Sigmoid colon (tissue), 7 donors: Measurements from ENCODE around the gene SHOC1. TPM values are rescaled to one million over a fixed set of nuclear protein-coding genes. Genes with fewer than 3 reads are reported as not detected.
A peak's percentile ranks its signal among the peaks of the same experiment; 100 is the strongest.

Experiments used
- DNase-seq: peaks from one replicate; pipeline ENCODE4 v3.0.0-alpha.2; 2019
- H3K27ac ChIP-seq, 4 donors: fragments of 200-600 bp; sonication (generic); one replicate each; pipeline ENCODE4 v1.5.1; 2016 to 2019; ENCODE audit warnings: mild to moderate bottlenecking in 1 of 4
- H3K27me3 ChIP-seq, 3 donors: fragments of 200-600 bp; sonication (generic); one replicate each; pipeline ENCODE4 v1.5.1; 2019; ENCODE audit warnings: mild to moderate bottlenecking in 1 of 3
- H3K36me3 ChIP-seq, 4 donors: fragments of 200-600 bp; sonication (generic); one replicate each; pipeline ENCODE4 v1.5.1; 2016 to 2019
- H3K4me1 ChIP-seq, 4 donors: fragments of 200-600 bp; sonication (generic); one replicate each; pipeline ENCODE4 v1.5.1; 2017 to 2019
- H3K4me3 ChIP-seq, 4 donors: fragments of 200-600 bp; sonication (generic); one replicate each; pipeline ENCODE4 v1.5.1; 2017 to 2019; ENCODE audit warnings: mild to moderate bottlenecking in 2 of 4, moderate library complexity in 1 of 4
- H3K9me3 ChIP-seq, 4 donors: fragments of 200-600 bp in 3 of 4; sonication (generic) in 3 of 4; one replicate each; pipeline versions ENCODE4 v1.5.1 to v1.6.1; 2013 to 2019
- EP300 ChIP-seq, 4 donors: sonication (generic); formaldehyde crosslinking; IDR thresholded peaks; one replicate each; pipeline ENCODE4 v1.6.1; 2017; ENCODE audit warnings: antibody characterized with exemption in 4 of 4
- POLR2A ChIP-seq, 2 donors: fragments of 450-650 bp; IDR thresholded peaks; one replicate each; pipeline ENCODE4 v1.6.1; 2016; ENCODE audit warnings: antibody characterized with exemption in 2 of 2, mild to moderate bottlenecking in 2 of 2, moderate library complexity in 2 of 2
- POLR2AphosphoS5 ChIP-seq, 4 donors: sonication (generic); formaldehyde crosslinking; IDR thresholded peaks; one replicate each; pipeline ENCODE4 v1.6.1; 2017; ENCODE audit warnings: antibody characterized with exemption in 4 of 4
- WGBS, 2 donors: extraction: QIAGEN DNeasy Blood & Tissue Kit; methylation state at CpG; one replicate each; pipeline ENCODE4 v1.1.7; 2013; 5-methylcytosine and 5-hydroxymethylcytosine counted together
- intact Hi-C: fragments of 100-400 bp; cut with DNase I; formaldehyde crosslinking; loops from one replicate; pipeline ENCODE4 v1.15.1; 2023
- polyA plus RNA-seq, 3 donors: library from polyadenylated mRNA; stranded (reverse); fragments of 200-250 nt; gene quantifications; one replicate each; pipeline ENCODE4 v1.2.3, GENCODE V29; 2013
- total RNA-seq, 4 donors: library from RNA; depleted of rRNA; stranded (reverse); fragments of >200 nt; gene quantifications; one replicate each; pipeline ENCODE4 v1.1.0, GENCODE V29; 2016
- TF ChIP-seq, protein P1 (sequence below), 4 experiments: fragments of 450-650 bp in 3 of 4; fragments of 200-600 bp in 1 of 4; IDR thresholded peaks; one replicate each; pipeline ENCODE4 v1.5.1; 2016 to 2019; ENCODE audit warnings: antibody characterized with exemption in 4 of 4, mild to moderate bottlenecking in 3 of 4, moderate library complexity in 2 of 4
- donor health status: healthy with polysubstance abuse.
- donor health status: Bipolar disorder and iron deficiency.
- donor health status: healthy.

Gene SHOC1
- total and polyA plus RNA-seq, 7 donors: 0.03 TPM; not detected in 6

- Histone ChIP-seq H3K4me3 (no peak overlapping the region), H3K9me3 (no peaks in the 10 kb centered on the region), H3K27ac (no peak overlapping the region), H3K36me3 (no peaks in the 10 kb centered on the region), H3K27me3 (no peaks in the 10 kb centered on the region), H3K4me1 (peaks cover 0 to 20% (median 12%) of the 10 kb centered on the region in 4 donors)
- DNase-seq: no peak
- TF ChIP-seq POLR2AphosphoS5 (IDR thresholded peaks at IDR 0.05): peak in 1 of 4 donors; percentile 30
- TF ChIP-seq, protein P1, sequence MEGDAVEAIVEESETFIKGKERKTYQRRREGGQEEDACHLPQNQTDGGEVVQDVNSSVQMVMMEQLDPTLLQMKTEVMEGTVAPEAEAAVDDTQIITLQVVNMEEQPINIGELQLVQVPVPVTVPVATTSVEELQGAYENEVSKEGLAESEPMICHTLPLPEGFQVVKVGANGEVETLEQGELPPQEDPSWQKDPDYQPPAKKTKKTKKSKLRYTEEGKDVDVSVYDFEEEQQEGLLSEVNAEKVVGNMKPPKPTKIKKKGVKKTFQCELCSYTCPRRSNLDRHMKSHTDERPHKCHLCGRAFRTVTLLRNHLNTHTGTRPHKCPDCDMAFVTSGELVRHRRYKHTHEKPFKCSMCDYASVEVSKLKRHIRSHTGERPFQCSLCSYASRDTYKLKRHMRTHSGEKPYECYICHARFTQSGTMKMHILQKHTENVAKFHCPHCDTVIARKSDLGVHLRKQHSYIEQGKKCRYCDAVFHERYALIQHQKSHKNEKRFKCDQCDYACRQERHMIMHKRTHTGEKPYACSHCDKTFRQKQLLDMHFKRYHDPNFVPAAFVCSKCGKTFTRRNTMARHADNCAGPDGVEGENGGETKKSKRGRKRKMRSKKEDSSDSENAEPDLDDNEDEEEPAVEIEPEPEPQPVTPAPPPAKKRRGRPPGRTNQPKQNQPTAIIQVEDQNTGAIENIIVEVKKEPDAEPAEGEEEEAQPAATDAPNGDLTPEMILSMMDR (IDR thresholded peaks at IDR 0.05): no peak
- 75 to 92% methylated on average over 2 of the region's 2 CpGs for WGBS, 2 donors
- intact Hi-C loops: no loop called here
These were observed 45.2 kb upstream of the SHOC1 start for GRCh38 chr9:111839987-111840386.

- DNase-seq: peak; percentile 71
These were observed 44.6 kb upstream of the SHOC1 start for GRCh38 chr9:111839387-111839786.

DNA sequence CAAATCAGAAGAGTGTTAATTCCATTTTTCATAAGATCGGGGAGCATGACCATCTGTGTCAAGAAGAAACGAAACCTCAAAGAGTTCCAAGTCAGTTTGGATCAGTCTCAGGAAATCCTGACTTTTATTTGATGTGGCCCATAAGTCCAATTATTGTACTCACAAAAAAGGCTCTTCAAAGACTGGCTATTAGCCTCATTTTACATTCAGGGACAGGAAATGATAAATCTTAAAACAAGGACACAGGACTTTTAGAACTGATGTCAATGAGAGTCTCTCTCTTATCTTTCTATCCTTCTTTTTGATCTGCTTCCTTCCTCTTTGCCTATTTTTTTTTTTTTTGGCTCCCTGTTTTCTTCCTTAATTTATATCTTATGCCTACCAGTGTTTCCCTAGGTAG, 43.7 kb upstream of the SHOC1 start:
- Histone ChIP-seq H3K27ac (no peak overlapping the region), H3K4me3 (no peak overlapping the region), H3K9me3 (no peaks in the 10 kb centered on the region), H3K27me3 (no peaks in the 10 kb centered on the region), H3K36me3 (no peaks in the 10 kb centered on the region), H3K4me1 (peaks cover 0 to 20% (median 12%) of the 10 kb centered on the region in 4 donors)
- DNase-seq: no peak
- intact Hi-C loops: no loop called here
- no peak for TF ChIP-seq EP300 (IDR thresholded peaks at IDR 0.05)
- TF ChIP-seq, protein P1 (IDR thresholded peaks at IDR 0.05): no peak
- TF ChIP-seq POLR2AphosphoS5 (IDR thresholded peaks at IDR 0.05): no peak
- TF ChIP-seq POLR2A (IDR thresholded peaks at IDR 0.05): no peak
- WGBS, 2 donors: 32 to 50% methylated on average over 2 of the region's 2 CpGs

More at GRCh38 chr9:111839387-111839786, 44.6 kb upstream of the SHOC1 start:
- Histone ChIP-seq H3K4me3 (no peak overlapping the region), H3K9me3 (no peaks in the 10 kb centered on the region), H3K4me1 (peaks cover 0 to 20% (median 12%) of the 10 kb centered on the region in 4 donors), H3K27ac (peak overlapping the region in 2 of 4 donors; percentile 33 to 48), H3K36me3 (no peaks in the 10 kb centered on the region), H3K27me3 (no peaks in the 10 kb centered on the region)
- TF ChIP-seq POLR2A (IDR thresholded peaks at IDR 0.05) (no peak), EP300 (IDR thresholded peaks at IDR 0.05) (no peak), POLR2AphosphoS5 (IDR thresholded peaks at IDR 0.05) (peak in 1 of 4 donors; percentile 7)
- TF ChIP-seq, protein P1 (IDR thresholded peaks at IDR 0.05): no peak
- intact Hi-C loops: no loop called here
- WGBS, 2 donors: 68 to 75% methylated on average over 6 of the region's 6 CpGs

GRCh38 chr9:111836311-111836710, 41.6 kb upstream of the SHOC1 start:
- Histone ChIP-seq H3K27ac (no peak overlapping the region), H3K9me3 (no peaks in the 10 kb centered on the region), H3K36me3 (no peaks in the 10 kb centered on the region), H3K27me3 (no peaks in the 10 kb centered on the region), H3K4me1 (peaks cover 0 to 20% (median 12%) of the 10 kb centered on the region in 4 donors), H3K4me3 (no peak overlapping the region)
- TF ChIP-seq, protein P1 (IDR thresholded peaks at IDR 0.05): no peak
- no peak for TF ChIP-seq EP300 (IDR thresholded peaks at IDR 0.05)
- TF ChIP-seq POLR2AphosphoS5 (IDR thresholded peaks at IDR 0.05): no peak
- TF ChIP-seq POLR2A (IDR thresholded peaks at IDR 0.05): no peak
- intact Hi-C loops: no loop called here
- 50 to 71% methylated on average over 2 of the region's 2 CpGs for WGBS, 2 donors
- DNase-seq: no peak

DNA sequence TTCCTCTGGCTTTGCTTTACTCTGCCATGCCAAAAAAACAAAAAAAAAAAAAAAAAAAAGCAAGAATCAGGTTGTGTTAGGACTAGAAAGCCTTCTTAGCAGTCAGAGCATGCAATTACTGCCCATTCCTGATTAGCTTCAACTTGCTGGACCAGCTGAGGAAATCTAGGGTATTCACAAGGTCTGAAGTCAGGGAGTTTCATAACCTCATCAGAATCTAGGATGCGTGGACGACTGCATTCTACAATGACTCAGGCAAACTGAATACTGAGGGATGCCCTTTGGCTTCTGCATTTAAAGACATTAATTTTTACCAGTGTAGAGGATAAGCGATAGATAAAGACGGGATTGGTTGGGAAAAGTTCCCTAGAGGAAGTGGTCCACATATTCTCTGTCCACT, 39.2 kb upstream of the SHOC1 start:
- Histone ChIP-seq H3K27ac (no peak overlapping the region), H3K27me3 (no peaks in the 10 kb centered on the region), H3K4me1 (peaks cover 0 to 2% (median 0%) of the 10 kb centered on the region in 4 donors), H3K9me3 (no peaks in the 10 kb centered on the region), H3K36me3 (no peaks in the 10 kb centered on the region), H3K4me3 (no peak overlapping the region)
- intact Hi-C loops: no loop called here
- no peak for DNase-seq
- no peak for TF ChIP-seq EP300 (IDR thresholded peaks at IDR 0.05)
- TF ChIP-seq POLR2A (IDR thresholded peaks at IDR 0.05): no peak
- TF ChIP-seq, protein P1 (IDR thresholded peaks at IDR 0.05): no peak
- TF ChIP-seq POLR2AphosphoS5 (IDR thresholded peaks at IDR 0.05): no peak
- WGBS, 2 donors: 95% methylated on average over 4 of the region's 4 CpGs
